IPS DF 4.7 (cell line): Measurements from ENCODE around the gene ACP5.
"Not testable (repeated sequence)": the region's sequence is repeated elsewhere in the genome, so short reads cannot be mapped to it uniquely, and the experiment has no call there.

Experiments used
- DNase-seq: peaks from one replicate; pipeline ENCODE4 v3.0.0-alpha.2; 2013; ENCODE audit warnings: low spot score; ENCODE audit errors: extremely low read depth

Gene ACP5

DNA sequence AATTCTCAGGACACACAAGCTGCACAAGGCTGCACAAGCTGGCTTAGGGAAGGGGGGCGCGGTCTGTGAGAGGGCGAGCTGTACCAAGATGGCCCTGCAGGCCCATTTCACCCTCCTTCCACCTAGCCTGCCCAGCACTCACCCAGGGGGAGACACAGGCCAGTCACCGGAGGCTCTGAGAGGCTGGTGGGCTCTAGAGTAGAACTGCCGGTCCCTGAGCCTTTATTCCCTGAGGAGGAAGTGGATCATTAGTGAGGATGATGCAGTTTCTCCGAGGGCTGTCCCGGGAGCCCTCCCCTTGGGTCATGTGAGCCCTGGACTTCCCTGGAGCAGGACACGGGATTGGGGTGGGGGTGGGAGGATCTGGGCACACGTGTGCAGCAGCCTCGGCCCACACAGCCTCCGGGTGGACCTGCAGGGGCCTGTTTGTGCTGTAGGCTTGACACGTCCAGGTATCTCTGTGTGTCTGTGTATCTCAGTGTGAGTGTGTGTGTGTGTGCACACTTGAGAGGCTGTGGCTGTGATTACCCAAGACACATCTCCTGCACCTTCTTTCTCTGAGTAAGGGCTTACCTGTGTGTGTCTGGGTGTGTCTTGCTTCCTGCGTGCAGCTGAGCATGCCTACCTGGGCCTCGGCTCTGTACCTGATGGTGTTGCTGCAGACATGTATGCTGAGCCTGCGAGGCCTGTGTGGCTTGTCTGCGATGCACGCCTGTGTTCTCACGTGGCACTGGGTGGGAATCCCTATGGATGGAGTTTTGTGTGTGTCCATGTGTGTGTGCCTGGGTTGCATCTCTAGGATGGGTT is at the start of gene ACP5:
Gene ACP5, minus strand, starts transcription at position 195 of the 807 bp plus-strand sequence. CDS start 328 bp downstream, outside the sequence.
- no peak for DNase-seq

DNA sequence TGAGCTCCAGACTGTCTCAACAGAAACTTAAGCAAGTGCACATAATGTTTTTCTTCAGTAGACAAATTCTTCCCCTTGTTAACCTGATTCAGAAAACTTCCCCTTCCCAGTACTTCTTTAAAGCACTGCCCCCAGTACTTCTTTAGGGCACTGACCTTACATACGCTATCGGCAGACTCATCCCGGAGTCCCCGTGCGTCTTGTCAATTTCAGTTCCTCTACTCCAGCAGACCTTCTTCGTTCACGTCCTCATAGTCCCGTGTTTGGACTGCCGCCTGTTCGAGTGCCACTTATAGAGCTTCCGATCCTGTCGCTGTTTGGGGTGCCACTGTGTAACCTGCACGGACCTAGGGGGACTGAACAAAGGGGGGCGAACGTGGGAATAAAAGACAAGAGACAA is 48.8 kb upstream of the ACP5 start:
- no peak for DNase-seq

DNA sequence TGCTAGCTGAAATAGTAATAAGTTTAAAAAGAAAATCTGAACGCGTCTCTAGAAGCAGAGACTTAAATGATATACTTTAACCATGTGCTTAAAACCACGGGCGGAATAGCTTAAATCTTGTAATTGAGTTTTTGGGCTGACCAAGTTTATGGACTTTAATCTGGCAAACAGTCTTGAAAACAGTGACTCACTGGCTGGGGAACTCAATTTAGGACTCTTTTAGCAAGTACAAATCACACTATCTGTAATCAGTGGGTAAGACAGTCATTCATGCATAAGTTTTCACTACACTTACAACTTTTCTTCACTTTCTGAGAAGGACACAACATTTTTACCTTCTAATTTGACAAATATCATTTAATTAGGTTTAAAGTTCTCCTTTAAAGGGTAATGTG is 46.6 kb upstream of the ACP5 start:
- DNase-seq, result no peak

DNA sequence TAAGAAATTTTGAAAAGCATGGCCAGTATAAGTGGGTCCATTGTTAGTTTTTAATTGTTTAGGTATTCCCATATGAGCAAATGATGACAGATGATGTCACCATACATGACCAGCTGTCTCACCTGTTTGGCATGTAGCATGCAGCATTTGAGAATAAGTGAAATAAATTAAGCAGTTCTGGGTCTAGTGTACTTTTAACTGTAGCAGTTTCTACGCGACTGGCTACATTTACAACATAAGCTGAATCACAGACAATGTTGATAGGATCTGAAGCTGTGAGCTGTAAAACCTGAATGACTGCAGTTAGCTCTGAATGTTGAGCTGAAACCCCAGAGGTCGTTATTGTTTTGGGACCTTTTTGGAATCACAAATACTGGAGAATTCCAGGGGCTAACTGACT is 45.0 kb upstream of the ACP5 start:
- DNase-seq, result not testable (repeated sequence)

DNA sequence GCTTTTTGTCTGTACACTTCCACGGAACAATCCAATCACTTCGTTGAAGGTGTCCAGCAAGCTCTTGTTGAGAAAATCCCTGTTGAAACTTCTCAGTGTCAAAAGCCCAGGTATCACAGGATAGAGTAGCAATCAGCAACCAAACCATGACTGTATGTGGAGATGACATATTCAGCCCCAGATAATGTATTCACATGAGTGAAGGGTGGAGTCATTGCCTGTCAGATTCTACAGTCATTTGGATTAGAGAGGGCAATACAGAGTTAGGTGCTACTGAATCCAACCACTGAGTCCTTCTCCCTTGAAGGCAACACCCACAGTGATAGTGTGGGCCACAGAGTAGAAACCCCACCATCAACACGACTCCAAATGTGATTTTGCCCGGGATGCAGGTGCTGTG is 43.1 kb upstream of the ACP5 start:
- no peak for DNase-seq

DNA sequence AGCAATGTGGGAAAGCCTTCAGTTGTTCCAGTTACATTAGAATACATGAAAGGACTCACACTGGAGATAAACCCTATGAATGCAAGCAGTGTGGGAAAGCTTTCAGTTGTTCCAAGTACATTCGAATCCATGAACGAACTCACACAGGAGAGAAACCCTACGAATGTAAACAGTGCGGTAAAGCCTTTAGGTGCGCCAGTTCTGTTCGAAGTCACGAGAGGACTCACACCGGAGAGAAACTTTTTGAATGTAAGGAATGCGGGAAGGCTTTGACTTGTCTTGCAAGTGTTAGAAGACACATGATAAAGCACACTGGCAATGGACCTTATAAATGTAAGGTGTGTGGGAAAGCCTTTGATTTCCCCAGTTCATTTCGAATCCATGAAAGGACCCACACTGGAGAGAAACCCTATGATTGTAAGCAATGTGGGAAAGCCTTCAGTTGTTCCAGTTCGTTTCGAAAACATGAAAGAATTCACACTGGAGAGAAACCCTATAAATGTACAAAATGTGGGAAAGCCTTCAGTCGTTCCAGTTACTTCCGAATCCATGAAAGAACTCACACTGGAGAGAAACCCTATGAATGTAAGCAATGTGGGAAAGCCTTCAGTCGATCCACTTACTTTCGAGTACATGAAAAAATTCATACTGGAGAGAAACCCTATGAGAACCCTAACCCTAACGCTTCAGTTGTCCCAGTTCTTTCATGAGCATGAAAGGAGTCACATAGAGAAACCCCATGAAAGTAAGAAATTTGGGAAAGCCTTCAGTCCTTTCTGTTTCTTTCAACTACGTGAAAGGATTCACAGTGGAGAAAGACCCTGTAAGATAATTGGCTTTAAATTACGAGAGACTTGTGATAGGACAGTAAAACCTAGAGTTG is 40.0 kb upstream of the ACP5 start:
- DNase-seq, result no peak

DNA sequence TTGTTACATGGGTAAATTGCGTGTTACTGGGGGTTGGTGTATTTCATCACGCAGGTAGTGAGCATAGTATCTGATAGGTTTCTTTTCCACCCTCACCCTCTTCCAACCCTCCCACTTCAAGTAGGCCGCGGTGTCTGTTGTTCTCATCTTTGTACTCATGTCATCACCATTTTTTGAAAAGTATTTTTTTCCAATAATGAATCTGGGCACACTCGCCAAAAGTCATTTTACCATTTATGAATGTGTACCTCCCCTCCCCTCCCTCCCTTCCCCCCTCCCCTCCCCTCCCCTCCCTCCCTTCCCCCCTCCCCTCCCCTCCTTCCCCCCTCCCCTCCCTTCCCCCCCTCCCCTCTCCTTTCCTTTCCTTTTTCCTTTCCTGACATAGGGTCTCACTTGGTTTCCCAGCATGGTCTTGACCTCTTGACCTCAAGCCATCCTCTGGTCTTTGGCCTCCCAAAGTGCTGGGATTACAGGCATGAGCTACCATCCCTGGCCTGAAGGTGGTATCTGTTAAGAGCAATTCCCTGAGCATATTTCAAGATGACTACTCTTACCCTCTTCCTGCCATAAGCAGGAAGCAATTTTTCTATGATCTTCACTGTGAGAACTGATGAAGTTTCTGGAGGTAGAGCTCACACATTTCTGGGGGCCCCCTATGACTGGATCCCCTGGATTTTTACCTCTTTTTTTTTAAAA is 35.5 kb upstream of the ACP5 start:
- DNase-seq, result no peak

DNA sequence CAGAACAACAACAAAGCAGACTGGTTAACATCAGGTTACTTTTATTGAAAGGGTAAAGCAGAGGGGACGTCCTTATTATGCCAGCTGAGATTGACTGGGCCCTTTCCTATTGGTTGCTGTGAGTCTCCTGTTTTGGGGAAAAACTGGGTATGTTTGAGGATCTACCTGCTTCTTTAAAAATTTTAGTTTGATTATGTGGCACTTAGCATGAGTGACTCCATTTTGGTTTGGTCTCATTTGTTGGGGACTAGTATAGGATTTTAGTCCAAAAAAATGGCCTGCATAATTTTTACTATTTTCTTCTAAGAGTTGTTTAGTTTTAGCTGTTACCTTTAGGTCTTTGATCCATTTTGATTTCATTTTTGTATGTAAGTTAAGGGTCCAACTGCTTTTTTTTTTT is 34.3 kb upstream of the ACP5 start:
- no peak for DNase-seq

DNA sequence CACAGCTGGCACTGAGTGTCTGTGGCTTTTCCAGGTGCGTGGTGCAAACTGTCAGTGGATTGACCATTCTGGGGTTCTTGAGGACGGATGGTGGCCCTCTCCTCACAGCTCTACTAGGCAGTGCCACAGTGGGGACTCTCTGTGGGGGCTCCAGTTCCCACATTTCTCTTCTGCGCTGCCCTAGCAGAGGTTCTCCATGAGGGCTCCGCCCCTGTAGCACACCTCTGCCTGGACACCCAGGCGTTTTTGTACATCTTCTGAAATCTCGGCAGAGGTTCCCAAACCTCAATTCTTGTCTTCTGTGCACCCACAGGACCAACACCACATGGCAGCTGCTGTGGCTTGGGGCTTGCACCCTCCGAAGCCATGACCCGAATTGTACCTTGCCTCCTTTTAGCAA is 29.0 kb upstream of the ACP5 start:
- no peak for DNase-seq

DNA sequence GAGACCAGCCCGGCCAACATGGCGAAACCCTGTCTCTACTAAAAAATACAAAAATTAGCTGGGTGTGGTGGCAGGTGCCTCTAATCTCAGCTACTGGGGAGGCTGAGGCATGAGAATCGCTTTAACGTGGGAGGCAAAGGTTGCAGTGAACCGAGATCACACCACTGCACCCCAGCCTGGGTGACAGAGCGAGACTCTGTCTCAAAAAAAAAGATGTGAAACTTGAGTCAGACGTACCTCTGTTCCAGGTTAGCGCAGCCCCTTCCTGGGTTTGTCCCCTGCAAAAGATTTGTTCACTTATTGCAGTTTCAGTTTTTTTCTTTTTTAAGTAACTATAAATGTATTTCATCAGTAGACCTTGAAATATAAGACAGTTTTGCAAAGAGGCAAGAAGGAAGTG is 22.3 kb upstream of the ACP5 start:
- not testable (repeated sequence) for DNase-seq

DNA sequence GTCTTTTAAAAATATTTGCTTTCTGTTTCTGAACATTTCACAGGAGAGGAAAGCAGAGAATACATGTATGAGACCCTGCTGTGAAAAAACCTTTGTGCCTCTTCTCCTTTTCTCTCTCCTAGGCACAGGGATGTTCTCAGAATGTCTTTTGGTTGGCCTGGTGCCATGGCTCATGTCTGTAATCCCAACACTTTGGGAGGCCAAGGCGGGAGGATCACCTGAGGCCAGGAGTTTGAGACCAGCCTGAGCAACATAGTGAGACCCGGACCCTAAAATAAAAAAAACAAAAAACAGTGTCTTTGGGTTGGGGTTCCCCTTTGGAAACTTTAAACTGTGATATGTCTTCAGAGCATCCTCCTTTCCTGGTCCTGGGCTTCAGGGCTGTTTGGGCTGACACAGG is 21.3 kb upstream of the ACP5 start:
- no peak for DNase-seq

DNA sequence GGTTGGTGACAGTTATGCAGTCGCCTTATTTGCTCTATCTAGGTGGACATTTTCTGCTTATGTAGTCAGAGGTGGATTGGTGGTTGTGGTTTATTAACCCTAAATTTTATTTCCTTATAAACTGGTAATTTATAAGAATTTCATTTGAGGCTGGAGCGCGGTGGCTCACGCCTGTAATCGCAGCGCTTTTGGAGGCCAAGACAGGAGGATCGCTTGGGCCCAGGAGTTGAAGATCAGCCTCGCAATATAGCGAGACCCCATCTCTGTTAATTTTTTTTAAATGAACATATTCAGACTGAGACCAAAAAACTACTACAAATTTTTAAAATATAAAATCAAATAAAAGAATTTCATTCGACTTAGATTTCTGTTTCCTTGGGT is 20.6 kb upstream of the ACP5 start:
- no peak for DNase-seq

DNA sequence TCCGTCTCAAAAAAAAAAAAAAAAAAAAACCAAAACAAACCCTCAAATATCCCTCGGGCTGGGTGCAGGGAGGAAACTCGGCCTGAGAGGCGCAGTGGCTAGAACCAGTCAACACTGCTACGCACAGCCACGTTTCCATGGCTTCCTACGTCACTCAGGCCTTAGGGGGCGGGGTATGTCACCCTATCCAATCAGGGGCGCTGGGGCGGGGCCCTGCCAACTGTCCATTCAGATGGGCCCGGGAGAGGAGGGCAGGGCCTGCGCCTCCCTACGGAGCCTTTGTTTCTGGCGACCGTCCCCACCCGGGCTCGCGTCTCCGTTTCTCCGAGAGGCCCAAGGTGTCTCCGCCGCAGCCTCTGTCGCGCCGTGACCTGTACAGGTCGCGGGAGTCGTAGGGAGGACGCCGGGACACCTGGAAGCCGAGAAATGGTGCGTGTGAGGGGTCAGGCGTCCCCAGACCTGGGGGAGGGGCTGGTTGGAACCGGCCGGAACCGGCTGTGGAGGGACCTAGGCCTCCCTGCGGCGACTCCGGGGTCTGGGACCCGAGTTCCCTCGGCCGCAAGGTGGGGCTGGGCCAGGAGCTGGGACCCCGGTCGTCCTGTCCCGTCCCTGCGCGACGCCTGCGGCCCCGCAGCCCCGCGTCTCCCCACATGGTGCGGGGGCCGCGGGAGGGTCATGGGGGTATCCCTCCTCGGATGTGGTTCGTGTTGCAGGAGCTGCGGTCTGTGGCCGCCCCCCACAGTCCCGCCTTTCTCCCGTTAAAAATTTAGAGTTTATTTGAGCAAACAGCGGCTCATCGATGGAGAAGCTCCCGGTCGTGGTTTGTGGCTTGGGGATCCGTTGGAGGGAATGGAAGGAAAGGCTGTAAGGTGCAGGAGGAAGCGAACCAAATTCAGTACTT is 20.0 kb upstream of the ACP5 start, which contains the start of gene ZNF627:
Gene ZNF627, plus strand, starts transcription at position 282 of the 901 bp plus-strand sequence. Its CDS starts 145 bp downstream, at position 427.
- peak; percentile 96 for DNase-seq

DNA sequence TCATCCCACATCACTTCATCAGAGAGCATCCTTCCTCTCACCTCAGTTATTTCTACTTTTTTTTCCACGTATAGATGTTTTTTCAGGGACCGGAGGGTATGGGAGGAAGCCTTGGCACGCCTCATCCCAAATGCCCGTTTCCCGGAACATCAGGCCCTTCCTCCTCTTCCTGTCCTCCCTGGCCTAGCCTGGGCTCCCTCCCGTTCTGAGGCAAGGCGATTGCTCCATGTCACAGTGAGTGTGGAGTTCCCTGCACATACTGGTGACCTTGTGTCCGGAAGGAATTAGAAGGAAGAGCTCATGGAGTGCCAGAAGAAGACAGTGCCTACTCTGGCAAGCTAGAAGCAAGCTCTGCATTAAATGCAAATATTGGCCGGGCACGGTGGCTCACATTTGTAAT is 18.7 kb upstream of the ACP5 start:
- no peak for DNase-seq

DNA sequence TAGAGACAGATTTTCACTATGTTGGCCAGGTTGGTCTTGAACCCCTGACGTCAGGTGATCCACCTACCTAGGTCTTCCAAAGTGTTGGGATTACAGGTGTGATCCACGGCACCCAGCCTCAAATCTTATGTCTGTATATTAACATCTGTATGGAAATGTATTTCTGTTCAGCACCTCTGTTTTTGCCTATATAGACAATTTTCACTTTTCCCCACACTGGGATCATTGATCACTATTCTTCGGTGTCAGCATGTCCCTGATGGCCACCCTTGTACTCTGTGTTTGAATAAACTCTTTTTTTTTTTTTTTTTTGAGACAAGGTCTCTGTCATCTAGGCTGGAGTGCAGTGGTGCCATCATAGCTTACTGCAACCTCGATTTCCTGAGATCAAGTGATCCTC is 16.6 kb upstream of the ACP5 start:
- DNase-seq, result no peak

DNA sequence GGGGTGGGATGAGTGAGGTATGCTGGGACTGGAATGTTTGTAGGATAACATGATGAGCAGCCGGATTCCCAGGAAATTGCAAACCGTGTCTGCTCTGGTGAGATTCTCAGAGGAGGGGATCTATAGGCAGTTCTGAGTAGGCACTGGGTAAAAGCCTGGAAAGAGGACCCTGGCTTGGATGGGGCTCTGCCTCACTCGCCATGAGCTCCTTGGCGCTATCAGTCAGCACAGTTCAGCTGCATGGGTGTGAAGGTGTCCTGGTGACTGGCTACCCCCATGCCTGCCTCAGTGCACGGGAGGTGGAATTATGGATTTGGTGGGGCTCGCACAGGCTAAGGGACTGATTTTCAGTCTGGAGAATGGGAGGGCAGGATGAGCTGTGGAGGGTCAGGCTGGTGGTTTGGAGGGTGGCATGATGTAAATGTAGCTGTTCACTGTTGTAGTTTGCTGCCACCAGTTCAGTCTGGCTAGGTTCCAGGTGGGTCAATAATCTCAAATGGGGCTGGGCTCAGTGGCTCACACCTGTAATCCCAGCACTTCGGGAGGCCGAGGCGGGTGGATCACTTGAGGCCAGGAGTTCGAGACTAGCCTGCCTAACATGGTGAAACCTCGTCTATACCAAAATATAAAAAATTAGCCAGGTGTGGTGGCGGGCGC is 10.7 kb upstream of the ACP5 start:
- DNase-seq, result no peak

DNA sequence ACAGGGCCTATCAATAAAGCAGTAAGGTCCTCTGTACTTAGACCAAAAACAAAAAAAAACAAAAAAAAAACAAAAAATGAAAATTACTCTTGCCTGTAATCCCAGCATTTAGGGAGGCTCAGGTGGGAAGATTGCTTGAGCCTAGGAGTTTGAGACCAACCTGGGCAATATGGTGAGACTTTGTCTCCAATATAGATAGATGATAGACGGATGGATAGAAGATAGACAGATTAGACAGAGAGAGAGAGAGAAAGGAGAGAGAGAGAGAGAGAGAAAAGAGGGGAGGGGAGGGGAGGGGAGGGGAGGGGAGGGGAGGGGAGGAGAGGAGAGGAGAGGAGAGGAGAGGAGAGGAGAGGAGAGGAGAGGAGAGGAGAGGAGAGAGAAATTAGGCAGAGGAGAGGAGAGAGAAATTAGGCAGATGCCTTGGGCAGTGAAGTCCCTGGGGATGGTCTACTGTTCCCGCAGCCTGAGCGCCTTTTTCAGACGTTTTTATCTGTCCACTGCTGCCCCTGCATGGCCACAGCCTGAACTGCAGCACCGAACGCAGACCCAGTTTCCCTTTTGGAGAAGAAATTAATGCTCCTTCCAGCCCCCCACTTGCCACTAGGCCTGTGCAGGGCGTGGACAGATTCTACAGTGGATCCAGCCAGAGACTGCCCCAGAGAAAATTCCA is 10.0 kb upstream of the ACP5 start:
- DNase-seq, result no peak

DNA sequence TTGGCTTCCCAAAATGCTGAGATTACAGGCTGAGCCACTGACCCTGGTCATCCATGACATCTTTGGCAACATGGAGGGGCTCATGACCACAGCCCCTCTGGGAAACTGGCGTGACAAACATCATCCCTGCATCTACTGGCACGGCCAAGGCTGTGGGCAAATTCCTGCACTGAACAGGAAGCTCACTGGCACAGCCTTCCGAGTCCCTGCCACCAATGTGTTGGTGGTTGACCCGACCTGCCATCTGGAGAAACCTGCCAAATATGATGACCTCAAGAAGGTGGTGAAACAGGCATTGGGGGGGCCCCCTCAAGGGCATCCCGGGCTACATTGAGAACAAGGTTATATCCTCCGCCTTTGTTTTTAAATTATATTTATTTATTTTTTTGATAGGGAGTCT is 8.9 kb upstream of the ACP5 start:
- DNase-seq, result no peak

DNA sequence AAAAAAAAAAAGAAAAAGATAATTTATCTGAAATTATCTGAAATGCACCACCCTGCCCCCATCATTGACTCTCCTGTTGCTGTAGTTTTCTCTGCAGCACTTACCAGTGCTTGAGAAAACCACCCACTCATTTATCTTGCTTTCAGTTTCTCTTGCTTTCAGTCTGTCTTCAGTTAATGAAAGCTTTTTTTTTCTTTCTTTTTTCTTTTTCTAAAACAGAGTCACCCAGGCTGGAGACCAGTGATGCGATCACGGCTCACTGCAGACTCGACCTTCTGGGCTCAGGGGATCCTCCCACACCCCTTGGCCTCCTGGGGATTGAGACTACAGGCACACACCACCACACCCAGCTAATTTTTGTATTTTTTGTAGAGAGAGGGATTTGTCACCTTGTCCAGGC is 4.3 kb upstream of the ACP5 start:
- DNase-seq, result no peak

DNA sequence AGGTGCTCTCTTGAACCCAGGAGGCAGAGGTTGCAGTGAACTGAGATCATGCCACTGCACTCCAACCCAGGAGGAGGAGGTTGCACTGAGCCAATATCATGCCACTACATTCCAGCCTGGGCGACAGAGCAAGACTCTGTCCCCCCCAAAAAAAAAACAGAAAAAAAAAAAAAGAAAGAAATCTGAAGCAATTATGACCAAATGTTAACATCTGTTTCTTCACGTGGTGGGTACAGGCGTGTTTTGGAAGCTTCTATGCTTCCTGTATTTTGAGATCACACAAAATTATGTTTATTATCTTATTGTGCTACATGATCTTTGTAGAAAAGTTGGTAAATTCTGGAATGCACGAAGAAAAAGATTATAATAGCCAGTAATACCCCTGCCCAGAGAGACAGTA is 2.7 kb upstream of the ACP5 start:
- DNase-seq, result no peak
